ENCODE results near the gene LAMTOR3.

LAMTOR3 gene

GRCh38 chr4:99885687-99886086, 8.5 kb downstream of the LAMTOR3 start:
- DNase-seq (ENCODE audit: low read depth): no peak
- H3K4me3 ChIP-seq (ENCODE audit: low read length): no peak overlapping the region
- TF ChIP-seq CTCF (conservative IDR thresholded peaks at IDR 0.05; ENCODE audit: low read length): no peak

GRCh38 chr4:99885063-99885664, 9.1 kb downstream of the LAMTOR3 start:
- TF ChIP-seq CTCF (conservative IDR thresholded peaks at IDR 0.05; ENCODE audit: low read length): peak; percentile 59
- DNase-seq (ENCODE audit: low read depth): peak; percentile 44
- no peak overlapping the region for H3K4me3 ChIP-seq (ENCODE audit: low read length)

- no peak for DNase-seq (ENCODE audit: low read depth)
- no peak for TF ChIP-seq CTCF (conservative IDR thresholded peaks at IDR 0.05; ENCODE audit: low read length)
- no peak overlapping the region for H3K4me3 ChIP-seq (ENCODE audit: low read length)
These were observed 14.8 kb downstream of the LAMTOR3 start for GRCh38 chr4:99879458-99879857.

- no peak for TF ChIP-seq CTCF (conservative IDR thresholded peaks at IDR 0.05; ENCODE audit: low read length)
- no peak overlapping the region for H3K4me3 ChIP-seq (ENCODE audit: low read length)
- no peak for DNase-seq (ENCODE audit: low read depth)
These were observed 15.6 kb downstream of the LAMTOR3 start for GRCh38 chr4:99878604-99879003.

GRCh38 chr4:99876946-99877345, 17.3 kb downstream of the LAMTOR3 start:
- TF ChIP-seq CTCF (conservative IDR thresholded peaks at IDR 0.05; ENCODE audit: low read length): no peak
- DNase-seq (ENCODE audit: low read depth): no peak
- H3K4me3 ChIP-seq (ENCODE audit: low read length): no peak overlapping the region

- TF ChIP-seq CTCF (conservative IDR thresholded peaks at IDR 0.05; ENCODE audit: low read length): no peak
- no peak overlapping the region for H3K4me3 ChIP-seq (ENCODE audit: low read length)
- DNase-seq (ENCODE audit: low read depth): peak; percentile 4
These were observed 19.2 kb downstream of the LAMTOR3 start for GRCh38 chr4:99875071-99875470.

DNA sequence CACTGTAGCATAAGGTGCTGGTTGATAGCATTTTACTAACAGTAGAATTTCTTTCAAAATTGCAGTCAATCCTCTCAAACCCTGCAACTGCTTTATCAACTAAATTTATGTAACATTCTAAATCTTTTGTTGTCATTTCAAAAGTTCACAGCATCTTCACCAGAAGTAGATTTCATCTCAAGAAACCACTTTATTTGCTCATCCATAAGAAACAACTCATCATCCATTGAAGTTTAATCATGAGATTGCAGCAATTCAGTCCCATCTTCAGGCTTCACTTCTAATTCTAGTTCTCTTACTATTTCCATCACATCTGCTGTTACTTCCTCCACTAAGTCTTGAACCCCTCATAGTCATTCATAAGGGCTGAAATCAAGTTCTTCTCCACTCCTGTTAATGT, 21.7 kb downstream of the LAMTOR3 start:
- TF ChIP-seq CTCF (conservative IDR thresholded peaks at IDR 0.05; ENCODE audit: low read length): no peak
- DNase-seq (ENCODE audit: low read depth): no peak

More for the DNA sequence above, 21.7 kb downstream of the LAMTOR3 start:
- no peak overlapping the region for H3K4me3 ChIP-seq (ENCODE audit: low read length)
